Vagina (tissue), 2 donors: ENCODE data around the gene ROR2. TPM values are rescaled to one million over a fixed set of nuclear protein-coding genes. Genes with fewer than 3 reads are reported as not detected.

ENCODE experiments used
- DNase-seq, 2 donors: peaks; one replicate each; pipeline ENCODE4 v3.0.0-alpha.2; 2017; ENCODE audit errors: extremely low spot score in 2 of 2
- H3K27ac ChIP-seq: fragments of 200-600 bp; sonication (generic); one replicate; pipeline ENCODE4 v1.5.1; 2019
- H3K27me3 ChIP-seq: fragments of 200-600 bp; sonication (generic); one replicate; pipeline ENCODE4 v1.5.1; 2019
- H3K36me3 ChIP-seq, 2 donors: fragments of 200-600 bp; sonication (generic); one replicate each; pipeline ENCODE4 v1.5.1; 2017 to 2019
- H3K4me1 ChIP-seq: fragments of 200-600 bp; sonication (generic); one replicate; pipeline ENCODE4 v1.5.1; 2019
- H3K4me3 ChIP-seq, 2 donors: fragments of 200-600 bp; sonication (generic); 1 replicate in 1 of 2; 2 replicates in 1 of 2; pipeline ENCODE4 v1.5.1; 2016 to 2019
- H3K9me3 ChIP-seq: fragments of 200-600 bp; sonication (generic); one replicate; pipeline ENCODE4 v1.5.1; 2019
- CTCF ChIP-seq, 3 experiments: fragments of 450-650 bp in 2 of 3; fragments of 200-600 bp in 1 of 3; sonication (generic) in 1 of 3; IDR thresholded peaks; one replicate each; pipeline ENCODE4 v1.5.1; 2017 to 2019; ENCODE audit warnings: antibody characterized with exemption in 3 of 3, mild to moderate bottlenecking in 2 of 3, moderate library complexity in 2 of 3
- POLR2A ChIP-seq, 2 donors: fragments of 450-650 bp; IDR thresholded peaks; one replicate each; pipeline ENCODE4 v1.6.1; 2017; ENCODE audit warnings: antibody characterized with exemption in 2 of 2, mild to moderate bottlenecking in 2 of 2, moderate library complexity in 2 of 2
- POLR2AphosphoS5 ChIP-seq, 2 donors: sonication (generic); formaldehyde crosslinking; IDR thresholded peaks; one replicate each; pipeline ENCODE4 v1.9.0; 2017; ENCODE audit warnings: antibody characterized with exemption in 2 of 2, mild to moderate bottlenecking in 2 of 2, low read depth in 1 of 2; ENCODE audit not compliant: insufficient read depth in 1 of 2
- intact Hi-C: fragments of 100-400 bp; cut with DNase I; formaldehyde crosslinking; loops from one replicate; pipeline ENCODE4 v1.15.1; 2023
- total RNA-seq: library from RNA; depleted of rRNA; stranded (reverse); fragments of >200 nt; gene quantifications from one replicate; pipeline ENCODE4 v1.2.3, GENCODE V29; 2016

Gene ROR2
- total RNA-seq, 1 donor from 2014 or later, result 22.3 TPM

- TF ChIP-seq POLR2AphosphoS5 (IDR thresholded peaks at IDR 0.05; ENCODE audit: insufficient read depth in 1 of 2, low read depth in 1 of 2) (no peak), POLR2A (IDR thresholded peaks at IDR 0.05) (no peak), CTCF (IDR thresholded peaks at IDR 0.05) (no peak)
- Histone ChIP-seq H3K9me3 (no peaks in the 10 kb centered on the region), H3K27ac (no peak overlapping the region), H3K27me3 (no peaks in the 10 kb centered on the region), H3K4me3 (no peak overlapping the region), H3K36me3 (no peaks in the 10 kb centered on the region), H3K4me1 (no peaks in the 10 kb centered on the region)
- DNase-seq, result no peak
- intact Hi-C loops, result no loop called here
Observed at GRCh38 chr9:91663858-91664257, 286.2 kb downstream of the ROR2 start.

- Histone ChIP-seq H3K36me3 (no peaks in the 10 kb centered on the region), H3K9me3 (no peaks in the 10 kb centered on the region), H3K4me1 (no peaks in the 10 kb centered on the region), H3K27me3 (no peaks in the 10 kb centered on the region), H3K4me3 (no peak overlapping the region), H3K27ac (no peak overlapping the region)
- intact Hi-C loops, result no loop called here
- DNase-seq, result no peak
- no peak for TF ChIP-seq POLR2AphosphoS5 (IDR thresholded peaks at IDR 0.05; ENCODE audit: insufficient read depth in 1 of 2, low read depth in 1 of 2)
- no peak for TF ChIP-seq POLR2A (IDR thresholded peaks at IDR 0.05)
- TF ChIP-seq CTCF (IDR thresholded peaks at IDR 0.05), result no peak
Observed at GRCh38 chr9:91661451-91661850, 288.6 kb downstream of the ROR2 start.

- Histone ChIP-seq H3K27me3 (no peaks in the 10 kb centered on the region), H3K27ac (no peak overlapping the region), H3K9me3 (no peaks in the 10 kb centered on the region), H3K4me3 (no peak overlapping the region), H3K4me1 (no peaks in the 10 kb centered on the region), H3K36me3 (no peaks in the 10 kb centered on the region)
- intact Hi-C loops, result no loop called here
- TF ChIP-seq CTCF (IDR thresholded peaks at IDR 0.05) (no peak), POLR2A (IDR thresholded peaks at IDR 0.05) (no peak), POLR2AphosphoS5 (IDR thresholded peaks at IDR 0.05; ENCODE audit: insufficient read depth in 1 of 2, low read depth in 1 of 2) (no peak)
- no peak for DNase-seq
Observed at GRCh38 chr9:91660521-91660920, 289.5 kb downstream of the ROR2 start.

GRCh38 chr9:91659529-91660495 is 290.2 kb downstream of the ROR2 start:
- intact Hi-C loops, result no loop called here
- no peak overlapping the region for H3K27ac ChIP-seq
- DNase-seq, result no peak
- H3K4me3 ChIP-seq, result no peak overlapping the region
- no peaks in the 10 kb centered on the region for H3K9me3 ChIP-seq
- no peak for TF ChIP-seq POLR2A (IDR thresholded peaks at IDR 0.05)
- TF ChIP-seq POLR2AphosphoS5 (IDR thresholded peaks at IDR 0.05; ENCODE audit: insufficient read depth in 1 of 2, low read depth in 1 of 2), result no peak
- peak in 1 of 3 experiments; percentile 17 for TF ChIP-seq CTCF (IDR thresholded peaks at IDR 0.05)
- H3K36me3 ChIP-seq, result no peaks in the 10 kb centered on the region
- H3K4me1 ChIP-seq, result no peaks in the 10 kb centered on the region
- no peaks in the 10 kb centered on the region for H3K27me3 ChIP-seq

- Histone ChIP-seq H3K27me3 (no peaks in the 10 kb centered on the region), H3K9me3 (no peaks in the 10 kb centered on the region), H3K4me1 (no peaks in the 10 kb centered on the region), H3K36me3 (no peaks in the 10 kb centered on the region), H3K4me3 (no peak overlapping the region), H3K27ac (no peak overlapping the region)
- no peak for DNase-seq
- TF ChIP-seq POLR2AphosphoS5 (IDR thresholded peaks at IDR 0.05; ENCODE audit: insufficient read depth in 1 of 2, low read depth in 1 of 2) (no peak), POLR2A (IDR thresholded peaks at IDR 0.05) (no peak), CTCF (IDR thresholded peaks at IDR 0.05) (no peak)
- intact Hi-C loops, result no loop called here
Observed at GRCh38 chr9:91658513-91659105, 291.4 kb downstream of the ROR2 start.
